Gastroesophageal sphincter (tissue), 3 donors: Measurements from ENCODE around the gene RIC8B.

Experiments used
- POLR2A ChIP-seq, 2 donors: fragments of 450-650 bp; IDR thresholded peaks; one replicate each; pipeline ENCODE4 v1.6.1; 2017; ENCODE audit warnings: antibody characterized with exemption in 2 of 2, mild to moderate bottlenecking in 2 of 2, moderate library complexity in 1 of 2
- POLR2AphosphoS5 ChIP-seq: sonication (generic); formaldehyde crosslinking; IDR thresholded peaks from one replicate; pipeline ENCODE4 v1.6.1; 2017; ENCODE audit warnings: antibody characterized with exemption
- TF ChIP-seq, protein P1 (sequence below), 4 experiments: fragments of 200-600 bp in 2 of 4; fragments of 450-650 bp in 2 of 4; sonication (generic) in 1 of 4; IDR thresholded peaks; one replicate each; pipeline ENCODE4 v1.5.1; 2017 to 2019; ENCODE audit warnings: antibody characterized with exemption in 4 of 4, mild to moderate bottlenecking in 2 of 4, moderate library complexity in 2 of 4

DNA sequence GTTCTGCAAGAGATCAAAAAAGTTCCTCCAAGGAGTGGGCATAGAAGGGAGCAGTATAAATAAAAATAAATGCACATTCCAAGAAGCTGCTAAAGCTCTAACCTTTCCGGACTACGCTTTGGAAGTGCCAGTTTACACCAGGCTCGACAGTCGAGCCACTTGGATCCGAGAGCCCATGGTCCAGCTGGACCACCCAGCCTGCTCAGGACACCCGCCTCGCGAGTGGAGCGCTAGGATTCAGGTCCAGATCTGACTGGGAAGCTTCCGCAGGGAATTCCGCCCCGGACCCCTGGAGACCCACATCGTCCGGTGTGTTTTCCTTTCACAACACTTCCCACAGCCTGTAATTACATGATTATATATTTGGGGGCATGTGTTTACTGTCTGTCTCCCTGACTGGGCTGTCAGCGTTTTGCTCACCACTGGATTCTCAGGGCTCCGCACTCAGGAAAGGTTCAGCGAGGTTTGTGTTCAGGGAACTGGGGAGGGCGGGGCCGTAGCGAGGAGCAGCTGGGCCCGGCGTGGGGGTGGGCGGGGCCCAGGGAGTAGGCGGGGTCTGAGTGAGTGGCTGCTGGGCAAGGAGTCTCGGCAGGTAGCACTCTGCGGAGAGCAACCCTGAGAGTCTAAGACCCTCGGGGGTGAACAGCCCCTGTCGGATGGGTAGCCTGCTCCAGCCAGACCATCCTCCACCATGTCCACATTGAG is 128.9 kb downstream of the RIC8B start:
- TF ChIP-seq, protein P1, sequence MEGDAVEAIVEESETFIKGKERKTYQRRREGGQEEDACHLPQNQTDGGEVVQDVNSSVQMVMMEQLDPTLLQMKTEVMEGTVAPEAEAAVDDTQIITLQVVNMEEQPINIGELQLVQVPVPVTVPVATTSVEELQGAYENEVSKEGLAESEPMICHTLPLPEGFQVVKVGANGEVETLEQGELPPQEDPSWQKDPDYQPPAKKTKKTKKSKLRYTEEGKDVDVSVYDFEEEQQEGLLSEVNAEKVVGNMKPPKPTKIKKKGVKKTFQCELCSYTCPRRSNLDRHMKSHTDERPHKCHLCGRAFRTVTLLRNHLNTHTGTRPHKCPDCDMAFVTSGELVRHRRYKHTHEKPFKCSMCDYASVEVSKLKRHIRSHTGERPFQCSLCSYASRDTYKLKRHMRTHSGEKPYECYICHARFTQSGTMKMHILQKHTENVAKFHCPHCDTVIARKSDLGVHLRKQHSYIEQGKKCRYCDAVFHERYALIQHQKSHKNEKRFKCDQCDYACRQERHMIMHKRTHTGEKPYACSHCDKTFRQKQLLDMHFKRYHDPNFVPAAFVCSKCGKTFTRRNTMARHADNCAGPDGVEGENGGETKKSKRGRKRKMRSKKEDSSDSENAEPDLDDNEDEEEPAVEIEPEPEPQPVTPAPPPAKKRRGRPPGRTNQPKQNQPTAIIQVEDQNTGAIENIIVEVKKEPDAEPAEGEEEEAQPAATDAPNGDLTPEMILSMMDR (IDR thresholded peaks at IDR 0.05), result no peak
- TF ChIP-seq POLR2AphosphoS5 (no peak), POLR2A (IDR thresholded peaks at IDR 0.05) (no peak)
